HuH-7 (cell line): ENCODE measurements around the gene TATDN2.
"Not testable (repeated sequence)": the region's sequence is repeated elsewhere in the genome, so short reads cannot be mapped to it uniquely, and the experiment has no call there.

Source experiments
- DNase-seq: peaks from one replicate; pipeline ENCODE4 v3.0.0; 2011; ENCODE audit warnings: low spot score

The TATDN2 gene

DNA sequence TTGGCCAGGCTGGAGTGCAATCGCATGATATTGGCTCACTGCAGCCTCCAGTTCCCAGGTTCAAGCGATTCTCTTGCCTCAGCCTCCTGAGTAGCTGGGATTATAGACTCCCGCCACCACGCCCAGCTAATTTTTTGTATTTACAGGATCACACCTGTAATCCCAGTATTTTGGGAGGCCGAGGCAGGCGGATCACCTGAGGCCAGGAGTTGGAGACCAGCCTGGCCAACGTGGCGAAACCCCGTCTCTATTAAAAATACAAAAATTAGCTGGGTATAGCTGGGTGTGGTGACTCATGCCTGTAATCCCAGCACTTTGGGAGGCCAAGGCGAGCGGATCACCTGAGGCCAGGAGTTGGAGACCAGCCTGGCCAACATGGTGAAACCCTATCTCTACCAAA lies 24.2 kb downstream of the TATDN2 start:
- DNase-seq, result not testable (repeated sequence)

DNA sequence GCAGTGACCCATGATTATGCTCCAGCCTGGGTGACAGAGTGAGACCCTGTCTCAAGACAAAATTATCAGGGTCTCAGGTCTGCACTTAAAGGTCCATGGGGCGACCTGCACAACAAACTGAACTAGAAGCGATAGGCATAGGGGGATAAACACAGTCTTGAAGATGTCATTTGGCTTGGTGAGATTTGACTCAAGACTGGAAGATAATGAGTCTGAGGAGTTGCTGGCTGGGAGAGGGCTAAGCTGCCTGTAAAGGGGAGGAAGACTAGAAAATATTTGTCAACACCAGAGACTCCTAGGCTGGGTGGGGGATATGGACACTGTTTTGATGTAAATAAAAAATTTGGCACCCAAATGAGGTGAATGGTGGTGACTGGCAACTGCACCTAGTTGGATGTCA lies 24.7 kb downstream of the TATDN2 start:
- DNase-seq, result no peak

DNA sequence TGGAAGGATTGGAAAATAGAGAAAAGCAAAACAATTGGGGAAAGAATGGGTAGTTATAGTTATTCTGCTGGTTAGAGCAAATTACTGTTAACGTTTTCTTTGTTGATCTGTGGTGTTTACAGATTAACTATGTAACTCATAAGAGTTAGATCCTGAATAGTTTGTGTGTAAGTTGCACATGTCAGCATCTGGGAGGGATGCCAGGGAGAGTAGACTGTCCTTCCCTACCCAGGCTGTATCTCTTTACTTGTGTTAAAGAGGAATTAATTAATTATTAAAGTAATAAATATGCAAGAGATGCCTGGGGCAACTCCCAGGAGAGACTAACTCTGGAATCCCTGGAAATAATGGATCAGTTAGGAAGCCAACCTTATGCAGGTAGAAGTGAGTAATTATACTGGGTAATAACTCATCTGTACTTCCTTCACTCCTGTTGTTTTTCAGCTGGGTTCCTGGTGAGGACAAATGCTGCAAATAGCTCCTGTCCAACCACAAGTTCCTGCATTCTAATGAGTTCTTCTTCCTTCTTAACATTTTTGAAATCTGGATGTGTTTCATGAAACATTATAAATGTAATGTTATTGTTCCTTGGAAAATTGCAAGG lies 25.5 kb downstream of the TATDN2 start:
- no peak for DNase-seq

DNA sequence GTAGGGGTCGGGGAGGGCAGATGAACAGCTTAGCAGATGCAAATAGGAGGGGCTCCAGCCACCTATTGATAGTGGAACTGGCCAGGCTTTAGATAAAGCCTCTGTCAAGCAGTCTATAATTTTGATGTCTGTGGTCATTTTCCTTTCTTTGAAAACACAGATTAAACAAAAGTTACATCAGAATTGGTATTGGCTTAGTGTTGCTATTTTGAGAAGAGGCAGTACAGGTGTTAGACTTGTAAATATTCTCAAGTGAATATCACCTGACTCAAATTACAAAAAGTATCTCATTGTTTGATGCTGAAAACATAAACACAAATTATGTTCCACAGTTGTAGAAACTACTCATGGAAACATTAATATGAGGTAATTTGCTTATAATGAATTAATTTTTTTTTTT lies 26.3 kb downstream of the TATDN2 start:
- DNase-seq, result no peak

DNA sequence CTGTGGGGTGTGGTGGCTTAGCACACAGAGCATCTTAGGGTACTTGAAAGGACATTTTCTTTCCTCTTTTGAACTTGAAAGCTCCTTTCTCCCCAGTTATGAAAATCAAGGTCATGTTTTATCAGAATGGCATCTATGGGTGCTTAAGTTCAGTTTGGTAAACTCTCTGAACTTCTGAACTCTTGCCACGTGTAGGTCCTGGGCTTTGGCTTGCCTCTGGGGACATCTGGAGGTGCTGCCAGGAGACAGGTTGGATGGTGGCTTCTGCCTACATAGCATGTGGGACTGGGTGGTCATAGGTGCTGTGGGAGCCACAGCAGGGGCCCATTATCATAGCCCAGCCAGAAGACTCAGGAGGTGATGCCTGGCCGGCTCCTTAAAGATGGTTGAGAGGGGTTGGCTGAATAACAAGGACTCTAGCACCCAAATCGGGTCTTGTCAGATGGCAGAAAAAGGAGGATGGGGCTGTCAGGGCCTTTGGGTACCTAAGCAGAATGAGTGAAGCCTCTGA lies 28.9 kb downstream of the TATDN2 start:
- no peak for DNase-seq

DNA sequence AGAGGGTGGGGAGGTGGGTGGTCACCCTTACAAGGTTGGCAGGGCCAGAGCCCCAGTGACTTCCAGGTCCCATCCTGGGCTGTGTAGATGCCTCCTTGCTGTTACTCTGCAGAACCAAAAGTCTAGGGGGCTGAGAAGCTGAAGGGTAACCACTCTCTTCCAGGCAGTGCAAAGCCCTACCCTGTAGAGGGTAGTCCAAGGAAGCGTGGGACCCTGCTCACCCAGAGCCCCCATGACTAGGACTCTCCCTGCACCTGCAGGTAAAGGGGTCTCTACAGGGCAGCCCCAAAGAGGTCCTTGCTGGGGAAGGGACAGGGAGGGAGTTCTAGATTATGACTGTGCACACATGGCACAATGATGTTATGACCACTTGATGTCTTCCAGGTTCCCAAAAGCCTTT lies 30.2 kb downstream of the TATDN2 start:
- no peak for DNase-seq

DNA sequence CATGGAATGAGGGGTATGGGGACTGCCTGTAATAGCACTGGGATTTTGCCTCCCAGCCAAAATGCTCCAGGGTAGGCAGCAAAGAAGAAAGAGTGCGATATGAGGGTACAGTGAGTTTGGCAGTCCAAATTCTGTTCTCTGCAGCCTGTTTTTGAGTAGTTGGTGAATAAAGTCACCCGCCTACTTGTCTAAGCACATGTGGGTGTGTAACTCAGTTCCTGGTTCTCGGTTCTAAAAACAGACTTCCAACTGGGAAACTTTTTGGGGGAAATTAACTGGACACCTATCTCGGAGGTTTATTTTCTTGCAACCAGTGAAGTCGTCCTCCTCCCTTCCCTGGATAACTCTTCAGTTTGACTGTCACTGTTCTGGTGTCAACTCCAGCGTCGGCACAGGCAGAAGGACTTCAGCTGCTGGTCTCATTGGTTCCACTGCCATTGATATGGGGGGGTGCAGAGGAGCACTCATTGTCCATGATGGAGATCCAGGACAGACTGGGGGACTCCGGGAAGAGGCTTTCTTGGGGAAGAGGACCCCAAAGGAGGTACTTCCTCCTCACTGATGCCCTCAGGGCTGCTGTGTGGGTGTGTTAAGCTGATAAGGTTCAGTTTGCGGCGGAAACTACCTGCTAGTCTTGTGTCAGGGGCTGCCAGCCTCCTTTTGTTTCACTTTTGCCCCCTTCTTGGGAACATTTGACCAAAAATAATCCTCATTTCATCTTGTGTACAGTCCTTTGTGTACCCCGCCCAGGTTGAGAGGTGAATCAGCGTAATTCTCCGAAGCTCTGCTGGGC lies 31.3 kb downstream of the TATDN2 start:
- DNase-seq, result no peak

DNA sequence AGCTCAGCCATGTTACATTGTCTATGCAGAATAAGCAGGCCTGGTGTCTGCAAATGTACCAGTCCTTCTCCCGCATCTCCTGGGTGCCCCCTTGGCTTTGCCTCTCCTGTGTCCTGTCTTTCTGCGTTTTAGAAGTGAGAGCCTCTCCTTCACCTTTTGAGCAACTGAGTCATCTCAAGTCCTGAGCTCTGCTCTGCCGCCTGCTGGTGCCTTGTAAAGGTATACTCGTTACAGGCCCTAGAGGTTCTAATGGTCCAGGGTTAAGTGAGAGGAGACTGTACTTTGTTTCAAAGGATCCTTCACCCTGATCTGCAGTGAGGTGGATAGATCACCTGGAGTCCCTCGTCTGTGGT lies 31.9 kb downstream of the TATDN2 start:
- DNase-seq, result no peak

DNA sequence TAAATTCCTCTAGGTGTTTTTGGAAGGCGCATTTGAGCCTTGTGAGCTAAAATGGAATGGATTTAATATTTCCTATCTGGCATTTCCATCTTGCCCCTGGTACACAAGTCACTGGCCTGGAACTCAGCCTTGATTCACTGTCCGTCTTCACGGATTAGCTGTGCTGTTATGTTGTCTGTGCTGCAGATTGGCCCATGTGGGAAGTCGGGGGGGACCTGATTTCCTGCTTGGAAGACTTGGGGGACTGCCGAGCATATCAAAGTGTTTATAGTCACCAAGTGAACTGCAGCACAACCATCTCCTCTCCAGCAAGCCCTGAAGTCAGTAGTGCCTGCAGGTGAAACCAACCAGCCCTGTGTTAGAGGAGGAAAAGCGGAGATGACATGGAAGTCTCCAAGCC lies 32.3 kb downstream of the TATDN2 start:
- DNase-seq, result no peak

DNA sequence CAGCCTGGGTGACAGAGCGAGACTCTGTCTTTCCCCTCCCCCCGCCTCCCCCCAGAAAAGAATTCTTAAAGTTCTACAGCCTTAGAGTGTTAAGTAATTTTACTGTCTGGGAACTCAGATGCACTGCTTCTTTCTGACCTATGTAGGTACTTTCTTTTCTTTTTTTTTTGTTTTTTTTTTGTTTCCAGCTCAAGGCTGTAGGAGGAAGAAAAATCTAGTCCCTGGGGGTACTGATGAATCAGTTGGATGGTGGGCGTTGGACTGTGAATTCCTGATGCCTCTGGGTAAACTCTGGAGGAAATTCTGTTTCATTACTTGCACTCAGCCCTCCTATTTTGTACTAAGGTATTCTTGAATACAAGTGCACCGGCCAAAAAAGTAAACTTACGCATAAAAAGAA lies 33.7 kb downstream of the TATDN2 start:
- no peak for DNase-seq

DNA sequence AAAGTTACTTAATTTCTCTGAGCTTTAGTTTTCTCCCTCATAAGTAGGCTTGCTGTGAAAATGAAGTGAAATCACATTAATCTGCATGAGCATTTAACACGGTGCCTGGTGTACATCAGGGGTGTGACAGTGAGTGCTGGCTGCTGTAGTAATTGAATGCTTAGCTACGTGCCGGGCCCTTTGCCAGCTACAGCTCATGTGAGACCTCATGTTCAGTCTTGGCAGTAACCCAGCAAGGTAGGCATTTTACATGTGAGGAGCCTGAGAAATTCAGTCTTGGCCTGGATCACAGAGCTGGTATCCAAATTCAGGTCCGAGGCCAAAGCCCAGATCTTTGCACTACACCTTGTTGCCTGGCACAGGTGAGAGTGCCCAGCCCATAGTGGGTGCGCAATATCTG lies 35.4 kb downstream of the TATDN2 start:
- DNase-seq, result no peak

DNA sequence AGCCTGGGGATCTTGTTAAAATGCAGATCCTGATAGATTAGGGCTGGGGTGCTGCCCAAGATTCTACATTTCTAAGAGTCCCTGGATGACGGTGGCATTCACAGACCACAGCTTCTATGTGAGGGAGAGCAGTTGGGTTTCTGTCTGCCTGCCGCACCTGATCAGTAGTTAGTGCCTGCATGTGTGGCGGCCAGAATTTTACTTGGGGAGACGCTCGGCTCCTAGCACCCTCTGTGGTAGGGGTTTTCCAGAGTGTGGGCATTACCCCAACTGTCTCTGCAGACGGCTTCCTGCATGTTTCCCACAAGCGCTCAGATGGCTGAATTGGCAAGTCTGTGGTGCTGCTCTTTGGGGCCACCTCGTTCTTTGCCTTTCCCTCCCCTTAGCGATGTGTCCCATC lies 36.2 kb downstream of the TATDN2 start:
- DNase-seq, result no peak

DNA sequence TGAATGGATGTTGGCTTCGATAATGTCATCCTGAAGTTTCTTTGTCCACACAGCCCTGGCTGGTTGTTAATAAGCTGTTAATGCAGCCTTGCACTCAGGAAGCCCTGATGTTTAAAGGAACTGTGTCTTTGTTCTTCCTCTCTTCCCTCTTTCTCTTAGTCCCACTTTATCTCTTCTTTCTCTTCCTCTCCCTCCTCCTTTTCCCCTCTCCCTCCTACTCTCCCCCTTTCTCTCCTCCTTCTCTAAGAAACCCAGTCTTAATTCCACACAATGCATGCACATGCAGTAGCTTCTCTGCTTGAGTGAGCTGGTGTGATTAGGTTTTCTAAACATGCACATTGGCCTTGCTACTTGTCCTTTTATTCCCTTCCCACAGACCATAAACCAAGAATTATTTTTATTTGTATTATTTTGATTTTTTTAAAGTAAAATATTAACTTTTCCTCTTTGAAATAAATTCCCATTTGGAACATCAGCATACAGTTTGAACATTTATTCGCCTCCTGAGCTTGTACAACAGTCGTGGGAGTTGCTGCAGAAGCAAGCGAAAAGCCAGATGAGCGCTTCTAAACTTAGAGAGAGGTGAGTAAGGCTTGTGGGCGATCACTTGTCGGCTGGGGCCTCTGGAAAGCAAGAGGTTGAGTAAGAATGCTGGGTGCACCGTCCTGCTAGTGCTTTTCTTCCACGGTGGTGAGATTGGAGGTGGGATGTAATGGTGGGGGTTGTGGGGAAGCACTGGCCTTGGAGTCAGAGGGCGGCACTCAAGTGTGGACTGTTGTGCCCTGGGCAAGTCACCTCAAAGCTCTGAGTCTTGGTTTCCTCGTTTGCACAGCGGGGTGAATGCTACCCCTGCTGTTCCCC lies 37.2 kb downstream of the TATDN2 start:
- DNase-seq, result no peak

DNA sequence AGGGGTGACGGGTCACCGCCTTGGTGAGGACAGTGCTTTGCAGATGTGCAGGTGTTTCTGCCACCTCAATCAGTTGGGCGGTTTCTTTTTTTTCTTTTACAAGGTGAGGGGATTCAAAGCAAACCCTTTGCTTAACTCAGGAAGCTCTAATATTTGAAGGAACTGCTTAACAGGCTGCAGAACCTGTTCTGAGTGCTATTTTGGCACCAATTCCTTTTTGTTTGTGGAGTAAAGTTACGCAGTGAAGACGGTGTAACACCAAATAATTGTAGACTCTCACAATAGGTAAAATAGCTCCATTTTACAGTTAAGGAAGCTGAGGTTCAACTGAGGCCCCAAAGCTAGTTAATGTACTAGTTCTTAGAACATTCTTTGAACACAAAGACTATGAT lies 37.9 kb downstream of the TATDN2 start:
- no peak for DNase-seq

DNA sequence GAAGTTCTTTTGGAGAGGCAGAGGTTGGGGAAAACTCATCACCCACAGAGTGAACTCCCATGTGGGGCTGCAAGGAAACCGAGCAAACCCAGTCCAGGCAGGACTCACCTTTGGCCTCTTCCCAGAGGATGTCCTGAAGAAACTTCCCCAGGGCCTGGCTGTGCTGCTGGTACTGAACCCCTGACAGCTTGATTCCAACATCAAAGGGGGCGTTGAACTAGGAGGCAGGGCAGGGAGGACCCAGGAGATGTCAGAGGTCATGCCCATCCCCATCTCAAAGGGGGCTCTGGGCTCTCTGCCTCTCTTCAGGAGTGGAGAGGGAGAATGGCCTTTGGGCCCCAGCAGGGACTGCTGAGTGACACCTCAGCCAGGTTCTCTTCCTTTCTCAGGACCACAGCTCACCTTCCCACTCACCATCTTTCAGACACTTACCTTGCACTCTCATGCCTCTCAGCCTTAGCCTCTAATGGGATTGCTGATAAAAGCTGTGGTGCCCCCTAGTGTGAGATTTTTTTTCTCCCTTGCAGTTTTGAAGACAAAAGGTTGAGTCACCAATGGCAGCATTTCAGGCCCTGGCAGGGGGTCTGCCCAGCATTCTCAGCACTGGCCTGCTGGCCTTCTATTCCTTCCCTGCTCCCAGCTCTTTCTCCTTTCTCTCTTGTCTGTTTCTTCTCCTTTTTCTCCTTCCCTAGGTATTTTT lies 38.5 kb downstream of the TATDN2 start:
- DNase-seq, result no peak

DNA sequence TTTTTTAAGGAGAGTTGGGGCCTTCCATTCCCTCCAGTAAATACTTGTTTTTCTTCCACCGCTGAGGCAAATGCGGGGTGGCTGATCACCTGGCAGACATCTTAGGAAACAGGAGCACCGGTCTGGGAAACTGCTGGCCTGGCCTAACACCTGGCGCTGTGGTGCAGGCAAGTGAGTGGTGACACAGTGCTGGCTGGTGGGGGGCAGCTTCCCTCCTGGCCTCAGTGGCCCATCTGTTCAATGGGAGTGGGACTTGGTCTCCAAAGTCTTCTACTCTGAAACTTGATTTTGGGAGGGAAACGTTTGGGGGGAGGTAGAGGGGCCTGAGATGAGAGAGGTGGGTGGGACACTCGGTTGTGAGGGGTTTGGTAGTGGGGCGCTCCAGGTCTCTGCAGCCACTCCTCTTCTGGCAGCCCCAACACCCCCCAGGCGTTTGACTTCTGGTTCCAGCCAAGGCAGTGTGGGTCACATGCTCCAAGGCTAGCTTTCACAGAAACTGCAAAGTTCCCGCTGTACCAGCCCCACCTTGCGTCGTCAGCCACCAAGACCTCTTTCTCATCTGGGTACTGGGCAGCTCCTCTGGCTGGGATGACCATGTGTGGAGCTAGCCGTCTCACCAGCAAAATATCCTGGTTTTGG lies 39.8 kb downstream of the TATDN2 start:
- DNase-seq, result no peak

DNA sequence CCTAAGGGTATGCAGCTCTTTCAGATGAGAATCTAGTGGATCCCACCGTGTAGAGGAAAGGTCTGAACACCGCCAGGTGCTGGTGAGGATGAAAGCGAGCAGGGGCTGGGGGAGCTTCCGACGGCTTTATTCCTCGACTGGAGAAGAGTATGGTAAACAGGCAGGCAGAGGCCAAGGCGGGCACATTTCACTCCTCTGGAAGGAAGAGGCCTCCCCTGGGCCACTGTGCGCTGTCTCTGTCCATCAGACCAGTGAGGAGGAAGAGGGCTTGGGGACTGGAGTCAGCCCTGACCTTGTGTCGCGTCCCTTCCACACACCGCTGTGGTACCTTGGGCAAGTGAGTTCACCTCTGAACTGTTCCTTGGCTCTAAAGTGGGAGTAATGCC lies 40.3 kb downstream of the TATDN2 start:
- DNase-seq, result no peak

DNA sequence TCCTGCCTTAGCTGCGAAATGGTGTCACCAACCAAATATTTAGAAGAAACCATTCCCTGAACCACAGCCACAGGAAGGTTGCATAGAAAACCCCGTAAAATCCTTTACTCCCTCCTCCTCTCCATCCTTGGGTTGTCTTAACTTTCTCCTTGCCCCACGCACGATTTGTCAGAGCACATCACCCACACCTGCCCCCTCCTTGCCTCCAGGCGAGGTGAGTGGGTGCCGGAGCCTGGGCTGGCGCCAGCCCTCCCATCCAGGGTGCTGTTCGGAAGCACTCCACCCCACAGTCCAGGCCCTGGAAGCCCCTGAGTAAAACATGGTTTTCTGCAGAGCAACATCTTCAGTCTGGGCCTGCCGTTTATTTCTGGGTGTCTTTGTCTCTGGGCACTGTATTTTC lies 40.8 kb downstream of the TATDN2 start:
- DNase-seq, result no peak

DNA sequence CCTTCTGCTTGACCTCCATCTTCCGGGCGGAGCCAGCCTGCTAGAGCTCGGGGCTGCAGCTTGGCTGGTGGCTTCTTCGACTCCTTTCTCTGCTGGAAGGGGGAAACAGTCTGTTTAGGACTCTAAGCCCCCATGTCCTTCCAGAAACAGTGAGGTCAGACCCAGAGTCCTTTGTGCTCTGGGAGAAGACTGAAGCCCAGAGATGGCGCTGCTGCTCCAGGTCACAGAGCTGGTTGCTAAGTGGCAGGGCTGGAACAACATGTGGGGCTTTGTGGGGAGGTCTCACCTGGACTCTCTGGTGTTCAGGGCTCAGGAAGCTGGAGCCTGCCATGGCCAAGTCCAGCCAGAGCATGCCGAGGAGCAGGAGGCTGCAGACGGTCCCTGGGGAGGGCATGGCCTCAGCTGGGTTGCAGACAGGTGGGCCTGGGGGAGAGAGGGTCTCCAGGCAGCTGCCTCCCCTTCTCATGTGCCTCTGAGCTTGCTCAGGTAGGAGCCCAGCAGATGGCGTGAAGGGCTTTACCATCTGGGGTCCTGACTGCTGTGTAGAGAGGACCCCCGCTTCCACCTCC lies 41.6 kb downstream of the TATDN2 start:
- peak; percentile 52 for DNase-seq

DNA sequence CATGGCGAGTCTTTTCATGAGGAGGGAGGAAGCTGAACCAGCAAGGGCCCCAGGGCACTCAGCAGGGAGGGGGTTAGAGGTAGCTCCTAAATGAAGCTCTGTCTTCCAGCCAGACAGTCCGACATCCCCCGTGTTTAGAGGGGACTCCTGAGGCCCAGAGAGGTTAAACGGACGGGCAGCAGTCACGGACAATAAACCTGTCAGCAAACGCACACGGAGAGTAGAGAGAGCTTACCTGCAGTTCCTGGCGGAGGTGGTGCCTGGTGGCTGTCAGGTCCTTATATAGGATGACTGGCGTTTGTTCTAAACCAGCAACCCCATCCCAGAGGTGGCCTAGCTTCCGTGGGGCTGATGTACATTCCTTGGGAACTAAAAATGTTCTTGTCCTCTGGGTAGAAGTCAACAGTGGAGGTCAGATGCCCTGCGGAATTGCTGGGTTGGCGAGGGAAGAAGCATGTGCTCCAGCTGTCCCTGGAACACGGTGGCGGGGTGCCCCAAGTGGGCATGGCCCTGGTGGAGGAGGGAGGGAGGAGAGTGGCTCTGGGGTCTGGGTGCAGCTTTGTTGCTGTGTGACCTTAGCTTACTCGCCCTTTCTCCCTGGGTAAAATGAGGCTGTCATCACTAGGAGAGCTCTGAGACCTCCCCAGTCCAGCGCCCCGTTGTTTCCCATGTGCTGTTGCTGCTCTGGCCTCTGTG lies 42.4 kb downstream of the TATDN2 start:
- DNase-seq, result no peak

DNA sequence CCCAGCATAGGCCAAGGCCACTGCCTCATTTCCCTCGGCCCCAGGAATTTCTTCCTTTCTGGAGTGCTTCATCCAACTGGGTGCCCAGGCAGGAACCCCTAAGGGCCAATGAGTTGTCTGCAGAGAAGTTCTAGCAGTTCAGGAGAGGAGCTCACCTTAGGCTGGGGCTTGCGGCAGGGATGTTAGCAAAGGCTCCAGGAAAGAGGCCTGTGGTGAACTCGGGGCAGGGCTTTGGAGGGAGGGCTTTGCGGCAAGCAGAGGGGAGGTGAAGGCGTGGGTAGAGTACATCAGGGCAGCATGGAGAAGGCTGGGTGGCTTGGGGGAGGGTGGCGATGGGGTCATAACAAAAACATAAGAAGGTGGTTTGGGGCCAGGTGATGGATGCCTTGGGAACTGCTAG lies 43.4 kb downstream of the TATDN2 start:
- DNase-seq, result no peak
